GM19025 (cell line): Measurements from ENCODE around the gene PLPP3.

Experiments
- ATAC-seq: cut with Tn5 transposase; IDR thresholded peaks from one replicate; pipeline ENCODE4 v1.9.1; 2021; ENCODE audit warnings: mild to moderate bottlenecking, low read depth, moderate library complexity; ENCODE audit not compliant: unreplicated experiment

PLPP3 gene

GRCh38 chr1:56446531-56447098 lies 132.7 kb downstream of the PLPP3 start:
- no peak for ATAC-seq

- ATAC-seq = no peak
Observed at GRCh38 chr1:56444960-56445646, 134.3 kb downstream of the PLPP3 start.
